ENCODE measurements around the gene TNK2.
"Not testable (repeated sequence)": the region's sequence is repeated elsewhere in the genome, so short reads cannot be mapped to it uniquely, and the experiment has no call there.

The TNK2 gene

GRCh38 chr3:195916291-195916690 is 7.9 kb upstream of the TNK2 start:
- no peak for DNase-seq

GRCh38 chr3:195914648-195915473 is 6.5 kb upstream of the TNK2 start:
- peak; percentile 94 for DNase-seq

DNA sequence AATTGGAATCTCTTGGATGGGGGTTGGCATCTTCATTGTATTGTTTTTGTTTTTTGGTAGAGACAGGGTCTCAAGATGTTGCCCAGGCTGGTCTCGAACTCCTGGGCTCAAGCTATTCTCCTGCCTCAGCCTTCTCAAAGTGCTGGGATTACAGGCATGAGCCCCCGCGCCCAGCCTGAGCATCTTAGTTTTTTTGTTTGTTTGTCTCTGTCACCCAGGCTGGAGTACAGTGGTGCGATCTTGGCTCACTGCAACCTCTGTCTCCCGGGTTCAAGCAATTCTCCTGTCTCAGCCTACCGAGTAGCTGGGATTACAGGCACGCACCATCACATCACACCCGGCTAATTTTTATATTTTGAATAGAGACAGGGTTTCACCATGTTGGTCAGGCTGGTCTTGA is 5.8 kb upstream of the TNK2 start:
- DNase-seq, result not testable (repeated sequence)

DNA sequence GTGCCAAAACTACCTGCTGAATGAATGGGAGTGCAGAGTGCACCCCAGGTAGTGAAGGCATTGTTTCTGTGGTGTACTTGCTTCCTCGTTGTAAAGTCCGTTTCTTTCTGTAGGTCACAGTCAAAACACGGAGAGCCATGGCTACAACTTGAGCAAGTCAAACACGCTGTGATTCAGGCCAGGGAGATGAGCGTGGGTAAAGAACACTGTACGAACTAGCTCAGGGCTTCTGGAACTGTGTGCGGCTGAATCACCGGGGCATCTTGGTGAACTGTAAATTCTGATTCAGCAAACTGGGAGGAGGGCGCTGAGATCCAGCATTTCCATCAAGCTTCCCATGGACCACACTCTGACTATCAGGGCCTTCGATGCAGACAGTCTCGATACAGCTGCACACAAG is 5.0 kb upstream of the TNK2 start:
- DNase-seq, result no peak

DNA sequence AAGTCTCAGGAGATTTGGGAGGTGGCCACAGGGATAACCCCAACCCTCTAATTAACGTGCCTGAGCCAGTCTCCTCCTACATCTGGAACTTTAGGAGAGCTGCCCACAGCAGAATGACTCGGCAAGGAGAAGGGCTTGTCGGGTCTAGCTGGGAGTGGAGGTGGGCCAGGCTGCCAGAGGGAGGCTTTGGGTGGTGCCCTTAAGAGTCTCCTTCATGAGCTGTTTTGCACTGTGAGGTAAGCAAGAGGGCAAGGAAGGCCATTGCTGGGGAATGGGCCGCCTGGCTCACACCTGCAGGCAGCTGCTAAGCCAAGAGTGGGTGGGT is 3.6 kb upstream of the TNK2 start:
- DNase-seq, result no peak

DNA sequence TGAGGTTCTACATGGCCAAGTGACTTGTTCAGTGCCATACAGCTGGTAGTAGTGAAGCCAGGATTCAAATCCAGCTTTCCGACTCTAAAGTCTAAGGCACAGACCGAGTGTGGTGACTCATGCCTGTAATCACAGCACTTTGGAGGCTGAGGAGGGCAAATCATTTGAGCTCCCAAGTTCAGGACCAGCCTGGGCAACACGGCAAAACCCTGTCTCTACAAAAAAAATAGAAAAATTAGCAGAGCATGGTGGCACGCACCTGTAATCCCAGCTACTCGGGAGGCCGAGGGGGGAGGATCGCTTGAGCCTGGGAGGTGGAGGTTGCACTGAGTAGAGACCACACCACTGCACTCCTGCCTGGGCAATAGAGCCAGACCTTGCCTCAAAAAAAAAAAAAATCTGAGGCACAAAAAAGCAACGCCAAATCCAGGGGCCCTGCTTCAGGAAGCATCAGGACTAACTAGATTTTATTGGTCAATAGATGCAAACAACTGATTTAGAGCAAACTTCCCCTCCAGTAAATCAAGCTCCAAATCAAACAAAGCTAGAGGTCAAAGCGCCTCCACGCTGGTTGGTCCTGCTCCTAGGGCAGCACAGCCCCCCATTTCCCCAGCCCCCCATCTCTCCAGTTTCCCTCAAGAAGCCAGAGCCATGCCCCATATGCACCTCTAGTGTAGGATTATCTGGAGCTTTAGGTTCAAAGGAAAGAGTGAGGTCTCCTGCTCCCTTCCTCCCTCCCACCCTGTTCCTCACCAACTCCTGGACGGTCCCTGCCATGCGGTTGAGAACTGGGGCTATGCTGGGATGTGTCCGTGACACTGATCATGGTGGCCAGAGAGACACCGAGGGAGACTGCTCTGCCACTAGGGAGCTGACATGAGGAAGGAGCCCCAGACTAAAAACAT is 2.9 kb upstream of the TNK2 start:
- DNase-seq, result no peak

DNA sequence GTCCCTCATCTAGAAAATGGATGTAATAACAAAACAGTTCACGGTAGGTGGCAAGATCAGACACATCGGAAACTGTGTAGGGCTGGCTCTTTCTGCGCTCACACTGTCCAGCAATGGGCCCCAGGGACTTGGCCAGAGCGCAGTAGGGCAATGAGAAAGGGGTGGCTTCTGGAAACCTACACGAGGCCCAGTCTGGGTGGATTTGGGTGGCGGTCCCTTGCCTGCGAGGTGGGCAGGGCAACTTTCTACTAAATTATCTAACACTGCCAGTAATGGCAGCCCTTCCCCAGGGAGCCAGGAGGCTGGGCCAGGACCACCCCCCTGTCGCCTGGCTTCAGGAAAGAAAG is 2.1 kb upstream of the TNK2 start:
- DNase-seq, result no peak

DNA sequence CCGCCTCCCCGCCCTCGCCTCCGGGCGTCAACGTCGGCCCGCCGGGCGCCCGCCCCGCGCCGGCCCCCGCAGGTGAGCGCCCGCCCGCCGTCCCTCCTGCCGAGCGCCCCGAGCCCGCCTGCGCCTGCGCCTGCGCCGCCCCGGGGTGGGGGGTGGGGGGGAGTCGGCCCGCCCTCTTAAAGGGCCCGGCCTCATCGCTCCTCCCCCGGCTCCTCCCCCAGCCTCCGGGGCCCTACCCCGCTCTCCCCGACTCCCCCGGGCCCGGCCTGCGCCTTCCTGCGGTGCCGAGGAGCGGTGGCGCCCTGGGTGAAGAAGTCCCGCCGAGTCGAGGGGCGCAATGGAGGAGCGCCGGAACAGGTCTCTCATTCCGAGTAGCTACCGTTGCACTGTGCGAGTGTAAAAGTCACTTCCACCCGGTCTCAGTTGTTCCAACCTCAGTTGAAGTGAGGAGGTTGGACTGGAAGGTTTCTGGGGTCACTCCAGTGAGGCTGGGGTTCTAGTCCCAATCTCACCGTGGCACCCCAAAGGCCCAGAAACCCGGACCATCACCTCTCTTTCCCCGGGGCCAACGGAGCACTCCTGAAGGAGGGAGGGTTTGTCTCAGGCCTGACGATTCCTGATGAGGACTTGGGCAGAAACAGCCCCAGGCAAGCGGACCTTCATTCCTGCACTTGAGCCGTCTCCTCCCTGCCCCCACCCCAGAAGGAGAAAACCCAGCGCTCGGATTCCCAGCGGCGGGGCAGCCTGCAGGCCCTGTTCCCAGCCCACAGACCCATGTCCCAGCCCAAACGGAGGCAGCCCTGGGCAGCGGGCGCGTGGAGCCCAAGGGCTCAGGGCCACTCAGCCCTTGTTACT is 1.5 kb upstream of the TNK2 start:
- peak; percentile 92 for DNase-seq

- peak; percentile 23 for DNase-seq
Measured at GRCh38 chr3:195908694-195909581, 587 bp upstream of the TNK2 start.

- no peak for DNase-seq
Measured at GRCh38 chr3:195907684-195907933, 742 bp downstream of the TNK2 start.

DNA sequence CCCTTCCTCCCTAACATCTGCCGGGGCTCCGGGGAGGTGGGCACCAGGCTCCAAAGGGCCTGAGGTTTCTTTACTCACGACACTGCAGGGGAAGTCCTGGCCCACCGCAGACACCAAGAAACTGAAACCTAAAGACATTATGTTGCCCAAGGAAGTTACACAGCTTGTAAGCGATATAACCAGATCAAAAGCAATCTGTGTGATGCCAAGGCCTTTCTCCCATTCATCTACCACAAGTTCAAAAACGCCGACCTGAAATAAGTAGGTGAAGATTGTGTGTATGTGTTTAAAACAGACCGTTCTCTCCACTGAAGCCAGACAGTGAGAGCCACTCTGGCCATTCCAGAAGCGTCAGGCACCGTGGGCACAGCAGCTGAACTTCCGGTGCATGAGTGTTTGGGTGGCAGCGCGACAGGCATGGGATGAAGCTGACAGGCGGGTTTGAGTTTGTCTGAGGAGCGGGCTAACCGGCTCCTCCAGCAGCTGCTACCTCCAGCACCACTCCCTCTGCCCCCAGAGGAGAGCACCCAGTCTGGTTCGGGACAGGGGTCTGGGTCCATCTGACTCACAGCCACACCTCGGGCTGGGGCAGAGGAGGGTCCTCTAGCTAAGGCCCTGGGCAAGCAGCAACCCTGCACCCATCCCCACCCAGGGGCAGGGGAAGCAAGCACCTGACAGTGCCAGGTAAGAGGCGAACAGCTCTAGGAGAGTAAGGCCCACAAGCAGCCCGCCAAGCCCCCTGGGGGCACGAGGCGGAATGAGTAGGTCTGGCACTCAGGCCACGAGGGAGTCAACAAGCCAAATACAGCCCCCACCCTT is 1.3 kb downstream of the TNK2 start:
- DNase-seq, result peak; percentile 88

- peak; percentile 57 for DNase-seq
Measured at GRCh38 chr3:195905970-195906864, 2.1 kb downstream of the TNK2 start.

DNA sequence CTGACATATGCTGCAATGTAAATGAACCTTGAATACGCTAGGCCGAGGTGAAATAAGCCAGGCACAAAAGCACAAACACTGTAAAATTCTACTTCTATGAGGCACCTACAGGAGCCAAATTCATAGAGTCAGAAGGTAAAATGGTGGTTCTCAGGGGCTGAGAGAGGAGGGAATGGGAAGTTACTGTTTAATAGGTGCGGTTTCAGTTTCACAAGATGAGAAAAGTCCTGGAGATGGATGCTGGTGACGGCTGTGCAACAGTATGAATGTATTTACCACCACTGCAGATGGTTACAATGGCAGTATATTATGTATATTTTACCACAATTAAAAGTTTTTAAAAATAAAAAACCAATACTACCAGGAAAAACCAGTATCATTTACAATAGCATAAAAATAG is 4.0 kb downstream of the TNK2 start:
- no peak for DNase-seq

DNA sequence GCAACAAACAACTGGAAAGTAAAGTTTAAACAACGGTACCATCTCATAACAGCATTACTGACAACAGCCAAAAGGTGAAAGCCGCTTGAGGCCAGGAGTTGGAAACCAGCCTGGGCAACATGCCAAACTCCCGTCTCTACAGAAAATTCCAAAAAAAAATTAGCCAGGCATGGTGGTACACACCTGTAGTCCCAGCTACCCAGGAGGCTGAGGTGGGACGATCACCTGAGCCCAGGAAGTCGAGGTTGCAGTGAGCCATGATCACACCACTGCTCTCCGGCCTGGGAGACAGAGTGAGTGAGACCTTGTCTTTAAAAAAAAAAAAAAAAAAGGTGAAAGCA is 4.4 kb downstream of the TNK2 start:
- no peak for DNase-seq

DNA sequence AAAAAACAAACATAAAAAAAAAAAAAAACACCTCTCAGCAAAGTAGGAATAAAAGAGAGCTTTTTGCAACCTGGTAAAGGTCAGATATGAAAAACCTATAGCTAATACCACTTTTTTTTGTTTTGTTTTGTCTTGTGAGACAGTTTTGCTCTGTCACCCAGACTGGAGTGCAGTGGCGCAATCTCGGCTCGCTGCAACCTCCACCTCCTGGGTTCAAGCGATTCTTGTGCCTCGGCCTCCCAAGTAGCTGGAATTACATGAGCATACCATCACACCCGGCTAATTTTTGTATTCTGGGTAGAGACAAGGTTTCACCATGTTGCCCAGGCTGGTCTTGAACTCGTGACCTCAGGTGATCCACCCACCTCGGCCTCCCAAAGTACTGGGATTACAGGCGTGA is 5.7 kb downstream of the TNK2 start:
- DNase-seq, result not testable (repeated sequence)

DNA sequence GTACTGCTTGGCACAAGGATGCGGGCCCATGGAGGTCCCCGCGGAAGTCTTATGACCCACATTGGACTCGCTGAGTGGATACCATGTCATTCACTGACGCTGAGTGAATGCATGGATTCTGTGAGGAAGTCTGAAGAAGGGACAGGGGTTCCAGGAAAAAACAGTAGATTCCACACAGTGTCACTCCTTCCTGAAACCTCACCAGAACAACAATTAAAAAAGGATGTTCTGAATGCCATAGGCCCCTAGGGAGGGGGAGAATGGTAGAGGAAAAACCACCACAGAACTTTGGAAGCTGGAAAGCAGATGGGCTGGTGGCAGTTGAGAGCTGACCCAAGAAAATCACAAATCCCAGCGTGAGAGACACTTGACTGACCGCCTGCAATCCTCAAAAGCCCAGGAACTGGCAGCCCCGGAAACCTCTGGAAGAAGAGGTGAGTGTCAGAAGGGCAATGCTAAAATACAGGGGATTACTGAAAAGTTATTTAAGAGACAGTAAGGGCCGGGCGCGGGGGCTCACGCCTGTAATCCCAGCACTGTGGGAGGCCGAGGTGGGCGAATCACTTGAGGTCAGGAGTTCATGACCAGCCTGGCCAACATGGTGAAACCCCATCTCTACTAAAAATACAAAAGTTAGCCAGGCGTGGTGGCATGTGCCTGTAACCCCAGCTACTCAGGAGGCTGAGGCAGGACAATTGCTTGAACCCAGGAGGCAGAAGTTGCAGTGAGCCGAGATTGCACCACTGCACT is 6.3 kb downstream of the TNK2 start:
- not testable (repeated sequence) for DNase-seq

DNA sequence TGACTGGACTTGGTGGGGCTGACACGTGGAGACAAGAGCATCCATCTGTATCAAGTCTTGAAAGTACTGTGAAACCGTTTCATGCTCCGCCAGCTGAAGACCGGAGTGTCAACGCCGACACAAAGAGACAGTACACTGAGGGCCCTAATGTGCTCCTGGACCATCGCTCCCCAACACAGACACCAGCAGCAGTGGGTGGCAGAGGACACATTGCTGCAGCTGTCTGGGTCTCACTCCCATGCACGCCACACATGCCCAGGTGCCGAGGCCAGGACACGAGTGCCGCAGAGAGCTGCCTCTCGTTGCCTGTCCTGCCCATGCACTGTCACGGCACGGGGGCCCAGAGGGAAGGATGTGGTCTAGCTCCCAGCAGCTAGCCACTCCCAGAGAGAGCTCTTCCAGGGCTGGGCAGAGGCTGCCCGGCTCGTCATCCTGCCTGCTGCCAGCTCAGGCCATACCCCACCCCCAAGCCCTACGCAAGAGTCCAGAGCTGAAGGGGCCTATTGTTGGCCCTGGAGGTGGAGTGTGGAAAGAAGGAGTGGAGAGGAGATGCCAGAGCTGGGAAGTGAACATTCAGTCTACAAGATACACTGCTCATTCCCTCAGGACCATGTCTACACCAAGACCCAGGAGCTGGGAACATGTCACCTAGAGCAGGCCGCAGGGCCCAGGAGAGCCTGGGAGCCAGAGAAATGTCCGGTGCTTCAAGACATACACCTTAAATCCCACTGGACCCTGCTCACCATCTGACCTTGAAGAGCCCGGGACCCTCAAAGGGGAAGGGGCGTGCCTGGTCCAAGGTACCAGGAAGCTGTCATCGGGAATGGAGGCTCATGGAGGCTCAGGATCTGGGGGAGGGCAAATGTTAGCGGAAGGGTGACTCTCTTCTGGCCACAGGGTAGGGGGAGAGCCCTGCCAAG is 7.7 kb downstream of the TNK2 start:
- peak; percentile 45 for DNase-seq

DNA sequence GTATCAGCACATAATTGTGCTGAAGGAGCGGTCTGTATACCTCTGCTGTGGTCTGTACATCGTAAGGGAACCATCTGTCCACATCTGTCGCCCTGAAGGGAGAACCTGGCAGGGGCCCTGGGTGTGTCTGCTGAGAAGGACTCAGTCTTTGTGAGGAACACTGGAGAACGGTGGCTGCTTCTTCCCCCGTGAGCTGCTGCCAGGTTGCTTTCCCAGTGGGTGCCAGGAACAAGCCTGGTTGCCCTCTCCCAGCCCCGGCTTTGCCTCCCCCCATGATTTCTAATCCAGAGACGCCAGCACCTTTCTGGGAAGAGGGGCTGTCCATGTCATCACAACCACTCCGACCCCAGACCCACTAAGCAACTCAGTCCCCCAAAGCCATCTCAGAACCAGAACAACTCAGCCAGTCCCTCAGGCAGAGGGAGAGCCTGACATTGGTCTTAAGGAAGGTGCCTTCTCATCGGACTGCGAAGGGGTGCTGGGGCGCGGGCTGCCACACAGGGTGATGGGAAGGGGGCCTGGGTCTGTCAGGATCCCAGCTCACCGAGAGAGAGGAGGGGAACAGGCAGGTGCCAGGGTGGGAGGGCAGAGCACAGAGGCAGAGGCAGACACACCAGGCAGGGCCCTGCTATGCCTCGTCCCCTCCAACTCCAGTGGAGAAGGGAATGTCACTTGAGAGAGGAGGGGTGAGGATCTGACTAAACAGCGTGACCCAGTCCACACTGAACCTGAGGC is 8.5 kb downstream of the TNK2 start:
- no peak for DNase-seq
